CD4-positive, alpha-beta T cell treated with Interferon alpha-2 for 1 hour (primary cell): ENCODE measurements around the gene OR9G1.
"Not testable (repeated sequence)": the region's sequence is repeated elsewhere in the genome, so short reads cannot be mapped to it uniquely, and the experiment has no call there.

Source experiments
- DNase-seq, 2 donors: peaks; one replicate each; pipeline ENCODE4 v3.0.0-alpha.2; 2020 to 2022

The OR9G1 gene

GRCh38 chr11:56698795-56699194 is at the start of gene OR9G1:
Gene OR9G1 (plus strand): TSS chr11:56699095. CDS start chr11:56700388, 1,293 bp downstream.
- DNase-seq = no peak

- DNase-seq = no peak
Measured at GRCh38 chr11:56659755-56660154, 39.1 kb upstream of the OR9G1 start.

GRCh38 chr11:56663386-56663785 is 35.5 kb upstream of the OR9G1 start, which contains the start of gene OR5AR1:
Gene OR5AR1 (plus strand): TSS chr11:56663686. CDS start chr11:56663686, 0 bp downstream.
- no peak for DNase-seq

- no peak for DNase-seq
Measured at GRCh38 chr11:56670984-56671383, 27.9 kb upstream of the OR9G1 start.

GRCh38 chr11:56688554-56689100 is 10.3 kb upstream of the OR9G1 start:
- DNase-seq = no peak

- DNase-seq = not testable (repeated sequence)
Measured at GRCh38 chr11:56691179-56691578, 7.7 kb upstream of the OR9G1 start.

GRCh38 chr11:56693428-56693827 is 5.5 kb upstream of the OR9G1 start:
- DNase-seq = no peak

- DNase-seq = no peak
Measured at GRCh38 chr11:56700242-56700913, 1.5 kb downstream of the OR9G1 start.

- DNase-seq = no peak
Measured at GRCh38 chr11:56700914-56701485, 2.1 kb downstream of the OR9G1 start.

- no peak for DNase-seq
Measured at GRCh38 chr11:56705784-56706396, 7.0 kb downstream of the OR9G1 start.

GRCh38 chr11:56706486-56706885 is 7.6 kb downstream of the OR9G1 start:
- DNase-seq = no peak

- no peak for DNase-seq
Measured at GRCh38 chr11:56714206-56714605, 15.3 kb downstream of the OR9G1 start.

GRCh38 chr11:56716379-56716854 is 17.5 kb downstream of the OR9G1 start:
- DNase-seq = no peak

GRCh38 chr11:56720513-56720912 is 21.6 kb downstream of the OR9G1 start:
- no peak for DNase-seq

GRCh38 chr11:56740107-56740506 is 41.2 kb downstream of the OR9G1 start:
- DNase-seq = no peak

GRCh38 chr11:56740886-56741285 is 42.0 kb downstream of the OR9G1 start:
- DNase-seq = no peak

GRCh38 chr11:56748597-56748996 is 49.7 kb downstream of the OR9G1 start, which contains the start of gene OR9G4:
Gene OR9G4 (minus strand): TSS chr11:56748697. CDS start chr11:56743766, 4,931 bp downstream.
- DNase-seq = no peak

- no peak for DNase-seq
Measured at GRCh38 chr11:56750190-56750589, 51.3 kb downstream of the OR9G1 start.

- DNase-seq = no peak
Measured at GRCh38 chr11:56751480-56751879, 52.6 kb downstream of the OR9G1 start.
